ENCODE measurements around the gene GALR2.
"Not testable (repeated sequence)": the region's sequence is repeated elsewhere in the genome, so short reads cannot be mapped to it uniquely, and the experiment has no call there.

GRCh38 chr17:76078370-76078769, 3.8 kb downstream of the GALR2 start:
- not testable (repeated sequence) for TF ChIP-seq POLR2A, CTCF (IDR thresholded peaks at IDR 0.05)

All from right lobe of liver (tissue), 4 donors.